CD4-positive, alpha-beta T cell treated with Interferon alpha-2 for 1 hour (primary cell): Measurements from ENCODE around the gene GPR25.

ENCODE experiments used
- DNase-seq, 2 donors: peaks; one replicate each; pipeline ENCODE4 v3.0.0-alpha.2; 2020 to 2022

Gene GPR25, protein sequence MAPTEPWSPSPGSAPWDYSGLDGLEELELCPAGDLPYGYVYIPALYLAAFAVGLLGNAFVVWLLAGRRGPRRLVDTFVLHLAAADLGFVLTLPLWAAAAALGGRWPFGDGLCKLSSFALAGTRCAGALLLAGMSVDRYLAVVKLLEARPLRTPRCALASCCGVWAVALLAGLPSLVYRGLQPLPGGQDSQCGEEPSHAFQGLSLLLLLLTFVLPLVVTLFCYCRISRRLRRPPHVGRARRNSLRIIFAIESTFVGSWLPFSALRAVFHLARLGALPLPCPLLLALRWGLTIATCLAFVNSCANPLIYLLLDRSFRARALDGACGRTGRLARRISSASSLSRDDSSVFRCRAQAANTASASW

GRCh38 chr1:200872446-200873115 is at the start of gene GPR25:
GPR25 (plus strand) TSS chr1:200872981; CDS start chr1:200873038, 57 bp downstream.
- DNase-seq, result no peak

GRCh38 chr1:200831091-200831490 is 41.7 kb upstream of the GPR25 start:
- DNase-seq, result no peak

DNA sequence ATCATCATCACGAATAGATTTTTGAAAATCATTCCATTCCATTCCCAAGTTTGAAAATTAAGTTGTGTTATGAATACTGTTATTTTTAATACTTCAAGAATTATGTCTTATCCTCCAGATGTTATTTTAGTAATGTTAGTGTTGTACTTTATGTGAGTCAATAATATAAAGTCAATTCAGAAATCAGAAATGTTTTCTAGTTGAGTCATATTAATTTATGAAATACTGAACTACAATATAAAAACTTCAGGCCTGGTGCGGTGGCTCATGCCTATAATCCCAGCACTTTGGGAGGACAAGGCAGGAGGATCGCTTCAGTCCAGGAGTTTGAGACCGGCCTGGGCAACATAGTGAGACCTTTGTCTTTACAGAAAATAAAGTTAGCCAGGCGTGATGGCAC is 38.4 kb upstream of the GPR25 start:
- no peak for DNase-seq

DNA sequence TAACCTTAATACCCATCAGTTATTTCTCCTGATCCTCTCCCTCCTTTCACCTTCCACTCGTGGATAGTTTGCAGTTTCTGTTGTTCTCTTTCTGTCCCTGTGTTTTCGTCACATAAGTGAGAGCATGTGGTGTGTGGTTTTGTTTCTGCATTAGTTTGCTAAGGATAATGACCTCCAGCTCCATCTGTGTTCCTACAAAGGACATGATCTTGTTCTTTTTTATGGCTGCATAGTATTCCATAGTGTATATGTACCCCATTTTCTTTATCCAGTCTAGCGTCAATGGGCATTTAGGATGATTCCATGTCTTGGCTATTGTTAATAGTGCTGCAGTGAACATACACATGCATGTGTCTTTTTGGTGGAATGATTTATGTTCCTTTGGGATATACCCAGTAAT is 36.6 kb upstream of the GPR25 start:
- no peak for DNase-seq

DNA sequence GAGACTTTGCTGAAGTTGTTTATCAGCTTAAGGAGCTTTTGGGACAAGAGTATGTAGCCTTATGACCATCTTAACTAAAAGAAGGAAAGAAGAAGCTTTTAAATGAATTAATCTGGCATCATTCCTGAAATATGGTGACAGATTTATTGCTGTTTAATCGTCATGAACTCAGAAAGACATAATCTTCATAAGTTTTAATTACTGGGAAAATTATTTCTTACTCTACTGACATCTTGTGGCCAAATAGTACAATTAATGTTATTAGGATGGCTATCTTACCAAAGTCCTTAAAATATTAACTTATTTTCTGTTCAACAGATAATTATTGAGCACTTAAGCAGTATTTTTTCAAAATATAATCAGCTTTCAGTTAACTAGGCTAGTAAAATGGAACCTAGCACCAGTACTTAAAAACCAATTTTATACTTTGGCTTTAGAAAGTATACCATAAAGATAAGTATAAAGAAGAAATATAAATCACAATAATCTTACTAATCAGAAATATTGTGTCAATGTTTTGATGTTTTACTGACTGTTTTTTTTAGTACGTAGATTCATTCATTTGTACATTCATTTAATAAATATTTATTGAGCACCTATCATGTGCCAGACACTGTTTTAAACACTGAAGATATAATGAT is 34.7 kb upstream of the GPR25 start:
- DNase-seq, result peak in 1 of 2 donors; percentile 13

DNA sequence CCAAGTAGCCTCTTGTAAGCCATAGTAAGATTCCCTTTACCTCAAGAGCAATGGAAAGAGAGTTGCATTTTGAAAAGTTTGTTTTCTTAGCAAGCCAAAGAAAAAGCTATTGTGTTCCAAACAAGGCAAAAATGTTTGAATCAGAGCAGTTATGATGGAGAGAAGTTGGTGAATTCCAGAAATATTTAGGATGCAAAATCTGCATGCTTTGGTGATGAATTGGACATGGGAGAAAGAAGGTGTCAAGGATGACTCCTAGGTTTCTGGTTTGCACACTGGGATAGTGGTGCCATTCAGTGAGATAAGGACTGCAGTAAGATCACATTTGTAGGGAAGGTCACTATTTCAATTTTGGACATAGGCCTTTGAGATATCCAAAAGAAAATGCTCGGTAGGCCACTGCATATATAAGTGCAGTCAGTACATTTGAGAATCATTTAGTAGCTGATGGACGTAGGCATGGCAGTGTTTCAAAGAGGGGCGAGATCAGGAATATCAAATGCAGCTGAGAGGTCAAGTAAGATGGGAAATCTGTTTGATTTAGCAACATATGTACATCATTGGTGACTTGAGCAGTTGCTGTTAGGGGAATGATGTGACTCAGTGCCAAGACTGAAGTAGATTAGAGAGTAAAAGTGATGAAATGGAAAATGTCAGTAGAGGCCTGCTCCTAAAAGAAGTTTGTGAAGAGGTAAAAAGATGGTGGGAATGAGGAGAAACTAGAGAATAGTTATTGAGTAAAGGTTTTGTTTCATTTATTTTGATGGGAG is 33.9 kb upstream of the GPR25 start:
- DNase-seq, result no peak

DNA sequence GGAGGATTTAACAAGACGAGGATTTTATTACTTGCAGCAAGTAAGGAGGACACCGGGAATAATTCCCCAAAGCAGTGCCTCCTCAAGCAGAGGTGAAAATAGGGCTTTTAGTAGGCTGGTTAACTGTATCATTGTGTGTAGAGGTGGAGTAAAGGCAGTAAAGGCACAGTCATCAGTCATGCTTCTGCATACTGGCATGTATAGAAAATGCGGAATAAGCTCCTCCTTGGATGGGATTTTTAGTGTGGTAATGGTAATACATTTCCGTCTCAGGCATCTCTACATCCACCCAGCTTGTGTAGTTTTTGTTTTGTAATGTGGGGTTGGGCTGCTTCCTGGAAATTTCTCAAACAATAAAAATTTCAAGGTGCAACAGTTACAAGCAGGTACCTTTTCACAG is 27.4 kb upstream of the GPR25 start:
- DNase-seq, result no peak

GRCh38 chr1:200846398-200846797 is 26.4 kb upstream of the GPR25 start:
- no peak for DNase-seq

GRCh38 chr1:200849430-200849829 is 23.4 kb upstream of the GPR25 start:
- no peak for DNase-seq

GRCh38 chr1:200850554-200850953 is 22.2 kb upstream of the GPR25 start:
- DNase-seq, result no peak

- no peak for DNase-seq
Measured at GRCh38 chr1:200856716-200857357, 15.9 kb upstream of the GPR25 start.

- DNase-seq, result no peak
Measured at GRCh38 chr1:200857804-200858203, 15.0 kb upstream of the GPR25 start.

GRCh38 chr1:200861937-200862647 is 10.7 kb upstream of the GPR25 start:
- peak in 1 of 2 donors; percentile 58 for DNase-seq

- DNase-seq, result no peak
Measured at GRCh38 chr1:200862713-200863415, 9.9 kb upstream of the GPR25 start.

DNA sequence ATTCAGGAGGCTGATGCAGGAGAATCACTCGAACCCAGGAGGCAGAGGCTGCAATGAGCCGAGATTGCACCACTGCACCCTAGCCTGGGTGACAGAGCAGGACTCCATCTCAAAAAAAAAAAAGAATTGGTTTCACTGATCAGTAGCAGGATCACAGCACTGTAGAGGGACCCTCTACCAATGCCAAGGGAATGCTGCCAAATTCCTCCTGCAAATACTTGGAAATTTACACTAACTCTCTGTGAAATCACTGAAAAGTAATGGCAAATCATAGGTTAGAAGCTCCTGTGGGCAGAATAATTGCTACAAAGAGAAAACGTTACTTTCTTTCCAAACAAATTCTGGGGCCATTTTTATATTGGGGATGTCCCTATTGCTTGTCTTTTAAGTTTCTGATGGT is 6.7 kb upstream of the GPR25 start:
- no peak for DNase-seq

GRCh38 chr1:200866521-200866920 is 6.3 kb upstream of the GPR25 start:
- no peak for DNase-seq

DNA sequence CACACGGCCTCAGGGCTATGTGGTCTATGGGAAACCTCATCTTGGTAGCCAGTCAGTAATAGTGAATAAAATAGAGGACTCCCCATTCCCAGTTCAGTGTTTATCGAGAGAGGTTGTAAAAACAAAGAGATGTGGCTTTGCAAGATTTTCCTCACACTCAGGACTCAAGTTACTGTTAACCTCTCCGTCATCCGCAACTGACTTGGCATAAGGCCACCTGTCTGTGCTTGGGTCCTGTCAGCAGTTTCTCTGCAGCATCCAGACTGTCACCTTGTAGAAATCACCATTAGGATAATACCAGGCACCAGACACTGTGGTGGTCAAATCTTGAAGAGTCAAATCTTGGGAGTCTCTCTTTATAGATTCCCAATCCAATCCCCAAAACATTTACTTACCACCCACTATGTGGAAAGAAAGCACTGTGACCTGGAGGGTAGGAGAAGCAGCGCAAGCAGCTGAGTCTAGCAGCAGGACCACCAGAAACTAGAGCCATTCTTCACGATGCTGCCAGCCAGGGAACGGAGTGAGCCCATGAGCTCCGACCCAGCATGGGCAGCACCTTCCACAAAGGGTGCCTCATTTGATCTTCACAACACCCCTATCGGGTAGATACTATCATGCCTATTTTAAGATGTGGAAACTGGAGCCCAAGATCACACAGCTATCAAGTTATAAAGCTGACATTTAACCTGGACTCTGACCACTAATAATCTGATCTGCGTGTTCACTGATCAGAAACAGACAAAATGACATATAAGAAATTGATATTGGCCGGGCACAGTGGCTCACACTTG is 5.6 kb upstream of the GPR25 start:
- no peak for DNase-seq

DNA sequence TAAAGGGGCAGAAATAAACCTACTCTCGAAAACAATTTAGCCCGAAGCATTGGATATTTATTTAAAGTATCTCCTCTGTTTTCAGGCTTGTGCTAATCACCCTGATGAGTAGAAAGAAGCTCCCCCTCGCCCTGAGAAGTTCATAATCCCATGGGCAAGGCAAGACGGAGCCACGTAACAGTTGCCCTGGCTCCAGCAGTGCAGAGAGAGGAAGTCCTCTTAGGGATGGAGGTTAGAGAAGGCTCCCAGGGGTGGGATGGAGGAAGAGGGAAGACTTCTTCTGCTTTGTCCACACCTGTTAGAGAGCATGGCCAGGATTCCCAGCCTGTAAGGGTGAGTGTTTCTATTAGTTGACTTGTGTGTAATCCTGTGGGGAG is 3.4 kb upstream of the GPR25 start:
- no peak for DNase-seq

GRCh38 chr1:200869753-200870391 is 2.9 kb upstream of the GPR25 start:
- DNase-seq, result peak in 1 of 2 donors; percentile 54

- DNase-seq, result no peak
Measured at GRCh38 chr1:200873116-200873670, 412 bp downstream of the GPR25 start.
